Hindlimb muscle (tissue), 1 donor: ENCODE measurements around the gene AMN. TPM values are rescaled to one million over a fixed set of nuclear protein-coding genes. Genes with fewer than 3 reads are reported as not detected.
"Not testable (repeated sequence)": the region's sequence is repeated elsewhere in the genome, so short reads cannot be mapped to it uniquely, and the experiment has no call there.

Source experiments
- DNase-seq: peaks from one replicate; pipeline ENCODE4 v3.0.0-alpha.2; 2013
- polyA plus RNA-seq: library from polyadenylated mRNA; unstranded; fragments of 120-200 nt; gene quantifications from one replicate; pipeline ENCODE4 v1.2.1, GENCODE V29; 2013; ENCODE audit not compliant: insufficient read length

AMN gene
- 0.59 TPM for polyA plus RNA-seq

DNA sequence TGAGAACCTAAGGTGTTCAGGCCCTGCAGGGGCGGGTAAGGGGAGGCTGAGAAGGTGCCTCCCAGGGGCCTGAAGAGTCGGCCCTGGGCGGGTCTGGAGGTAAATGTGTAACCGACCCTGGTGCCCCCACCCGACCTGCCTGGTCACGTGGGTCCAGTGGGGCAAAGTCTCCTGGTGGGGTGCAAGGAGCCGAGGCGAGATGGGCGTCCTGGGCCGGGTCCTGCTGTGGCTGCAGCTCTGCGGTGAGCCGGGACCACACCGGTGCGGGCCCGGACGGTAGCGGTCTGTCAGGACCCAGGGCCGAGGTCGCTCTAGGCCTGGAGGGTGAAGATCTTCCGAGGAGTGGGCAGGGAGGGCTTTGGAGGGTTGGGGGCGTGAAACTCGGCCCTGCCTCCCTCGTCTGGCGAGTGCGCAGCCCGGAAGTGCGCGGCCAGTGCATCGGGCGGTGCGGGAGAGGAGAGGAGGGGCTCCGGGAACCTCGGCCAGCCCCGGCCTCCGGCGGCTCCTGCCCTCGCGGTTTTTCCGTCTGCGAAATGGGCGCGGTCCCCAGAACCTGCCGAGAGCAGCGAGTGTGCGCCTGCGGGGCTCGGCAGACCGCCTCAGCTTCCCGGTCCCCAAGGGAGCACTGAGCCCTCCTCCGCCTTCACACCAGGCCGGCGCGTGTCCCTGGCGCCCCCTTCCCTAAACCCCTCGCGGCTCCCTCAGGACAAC is at the start of gene AMN:
Gene AMN (plus strand): TSS at position 174 of the 711 bp plus-strand sequence. CDS start 26 bp downstream, at position 200.
- DNase-seq, result peak; percentile 34

DNA sequence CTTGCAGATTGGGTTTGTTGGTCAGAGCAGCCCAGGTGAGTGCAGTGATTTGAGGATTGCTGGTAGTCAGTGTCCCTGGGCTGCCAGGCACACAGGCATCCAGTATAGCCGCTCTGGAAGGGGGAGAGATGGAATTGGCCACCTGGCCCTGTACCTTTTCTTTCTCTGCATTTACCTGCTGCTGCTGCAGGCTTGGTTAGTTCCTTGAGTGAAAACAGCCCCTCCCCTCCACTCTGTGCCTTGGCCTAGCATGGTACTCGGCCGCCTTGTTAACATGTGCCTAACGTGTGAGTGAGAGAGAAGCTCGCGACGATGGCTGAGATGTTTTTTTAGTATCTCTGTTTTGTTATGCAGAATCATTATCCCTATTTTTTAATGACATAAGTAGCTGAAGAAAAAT is 49.3 kb upstream of the AMN start:
- no peak for DNase-seq

DNA sequence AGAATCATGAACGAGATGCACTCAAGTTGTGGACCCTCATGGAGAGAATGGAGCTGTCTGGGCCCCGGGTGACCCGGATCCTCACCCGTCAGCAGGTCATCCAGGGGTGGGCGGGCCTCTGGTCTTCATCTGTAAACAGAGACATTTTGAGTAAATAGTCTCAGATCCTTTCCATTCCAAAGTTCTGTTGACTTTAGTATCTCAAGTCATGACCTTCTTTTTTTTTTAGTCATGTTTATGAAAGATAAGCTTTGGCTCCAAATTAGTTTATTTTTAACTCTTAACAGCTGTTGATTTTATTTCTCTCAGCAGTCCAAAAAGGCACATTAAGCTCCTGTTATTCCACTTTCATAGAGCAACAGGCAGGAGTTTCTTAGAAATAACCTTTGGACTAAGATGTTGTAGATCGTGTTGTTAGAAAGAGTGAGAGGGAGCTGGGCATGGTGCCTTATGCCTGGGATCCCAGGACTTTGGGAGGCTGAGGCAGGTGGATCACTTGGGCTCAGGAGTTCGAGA is 48.9 kb upstream of the AMN start:
- DNase-seq, result no peak

DNA sequence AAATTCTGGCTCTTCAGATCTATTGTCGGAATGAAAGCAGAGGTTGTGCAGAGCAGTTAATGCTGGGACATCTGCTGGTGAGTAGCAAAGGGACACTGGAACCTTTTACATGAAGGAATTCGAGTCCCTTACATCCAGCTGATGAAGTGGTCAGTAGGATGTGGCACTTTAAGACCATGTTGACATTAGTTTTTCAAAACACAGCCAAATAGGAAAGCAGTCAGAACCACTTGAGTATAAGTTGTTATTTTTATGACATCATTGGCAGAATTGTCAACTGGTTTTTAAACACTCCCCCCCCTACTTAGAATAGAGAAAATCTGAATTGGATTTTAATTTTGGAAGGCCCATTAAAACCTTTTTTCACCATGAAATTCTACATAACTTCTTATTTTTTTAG is 46.8 kb upstream of the AMN start:
- DNase-seq, result no peak

DNA sequence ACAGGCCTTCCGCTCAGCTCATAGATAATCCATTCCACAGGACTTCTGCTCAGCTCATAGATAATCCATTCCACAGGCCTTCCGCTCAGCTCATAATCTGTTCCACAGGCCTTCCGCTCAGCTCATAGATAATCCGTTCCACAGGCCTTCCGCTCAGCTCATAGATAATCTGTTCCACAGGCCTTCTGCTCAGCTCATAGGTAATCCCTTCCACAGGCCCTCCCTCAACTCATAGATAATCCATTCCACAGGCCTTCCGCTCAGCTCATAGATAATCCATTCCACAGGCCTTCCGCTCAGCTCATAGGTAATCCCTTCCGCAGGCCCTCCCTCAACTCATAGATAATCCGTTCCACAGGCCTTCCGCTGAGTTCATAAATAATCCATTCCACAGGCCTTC is 45.0 kb upstream of the AMN start:
- not testable (repeated sequence) for DNase-seq

DNA sequence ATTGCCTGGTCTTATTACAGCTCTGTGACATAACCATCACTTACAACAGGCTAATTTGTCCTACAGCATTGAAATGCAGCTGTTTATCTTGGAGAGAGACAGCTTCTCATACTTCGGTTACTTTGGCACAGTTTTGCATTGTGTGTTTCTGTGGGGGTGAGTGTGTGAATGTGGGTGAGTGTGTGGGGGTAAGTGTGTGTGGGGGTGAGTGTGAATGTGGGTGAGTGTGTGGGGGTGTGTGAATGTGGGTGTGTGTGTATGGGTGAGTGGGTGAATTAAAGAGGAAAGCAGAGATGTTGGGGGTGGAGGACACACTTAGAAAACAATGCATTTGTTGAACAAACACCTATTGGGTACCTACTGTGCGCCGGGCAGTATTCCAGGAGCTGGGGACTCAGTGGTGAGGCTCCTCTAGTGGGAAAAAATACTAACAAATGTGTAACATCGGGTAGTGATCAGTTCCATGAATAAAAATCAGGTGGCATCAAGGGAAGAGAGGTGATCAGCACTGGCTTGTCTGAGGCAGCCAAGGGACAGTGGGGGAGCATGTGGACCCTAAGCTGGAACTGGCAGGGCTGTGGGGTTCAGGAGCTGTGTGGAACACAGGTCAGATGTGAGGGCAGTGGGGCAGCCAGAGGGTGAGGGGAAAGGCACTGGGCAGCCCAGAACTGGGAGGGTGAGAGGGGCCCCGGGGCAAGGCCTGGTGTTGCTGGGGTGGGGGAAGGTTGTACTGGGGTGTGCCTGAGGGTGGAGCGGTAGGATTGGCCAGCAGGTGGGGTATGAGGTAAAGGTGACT is 44.1 kb upstream of the AMN start:
- DNase-seq, result no peak

DNA sequence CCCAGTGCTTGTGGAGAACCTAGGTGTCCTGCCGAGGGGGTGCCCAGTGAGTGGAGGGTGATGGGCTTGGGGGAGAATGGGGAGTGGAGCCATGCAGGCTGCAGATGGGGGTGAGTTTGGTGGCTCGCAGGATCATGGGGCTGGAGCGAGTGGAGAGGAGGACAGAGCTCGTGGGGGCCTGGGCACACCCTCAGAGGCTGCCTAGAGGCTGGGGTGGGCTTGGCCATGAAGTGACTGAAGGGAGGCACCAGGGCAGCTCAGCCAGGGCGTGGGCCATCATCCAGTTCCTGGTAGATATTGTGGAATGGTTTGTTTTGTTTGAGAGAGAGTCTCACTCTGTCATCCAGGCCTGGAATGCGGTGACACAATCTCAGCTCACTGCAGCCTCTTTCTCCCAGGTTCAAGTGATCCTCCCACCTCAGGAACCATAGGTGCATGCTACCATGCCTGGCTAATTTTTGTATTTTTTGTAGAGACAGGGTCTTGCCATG is 43.4 kb upstream of the AMN start:
- DNase-seq, result no peak

DNA sequence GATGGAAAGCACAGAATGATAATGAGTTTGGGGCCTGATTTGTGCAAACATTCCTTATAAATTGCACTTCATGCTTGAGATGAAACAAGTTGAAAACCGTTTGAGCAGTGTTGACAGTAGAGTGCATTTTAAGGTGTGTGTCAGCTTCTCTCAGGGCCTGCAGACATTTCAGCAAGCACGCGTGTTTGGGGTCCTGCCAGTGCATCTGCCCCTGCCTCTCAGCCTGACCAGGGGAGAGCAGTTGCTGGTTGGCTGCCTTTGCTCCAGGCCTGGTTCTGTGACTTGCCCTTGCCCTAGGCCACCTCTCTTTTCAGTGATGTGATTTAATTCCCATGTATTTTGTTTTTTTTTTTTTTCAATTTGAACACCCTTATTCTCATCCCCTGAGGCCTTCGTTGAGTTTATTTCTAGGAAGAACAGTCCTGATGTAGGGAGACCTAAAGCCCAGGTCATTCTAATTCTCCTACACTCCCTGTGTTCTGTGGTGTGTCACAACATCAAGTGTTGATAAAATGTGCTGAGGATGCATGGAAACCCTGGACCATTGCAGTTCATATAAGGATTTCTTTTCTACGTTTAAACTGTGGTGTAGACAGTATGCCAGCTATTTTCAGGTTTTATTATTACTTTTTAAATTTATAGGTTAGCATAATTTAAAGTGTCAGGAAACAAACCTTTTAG is 40.1 kb upstream of the AMN start:
- peak; percentile 24 for DNase-seq

DNA sequence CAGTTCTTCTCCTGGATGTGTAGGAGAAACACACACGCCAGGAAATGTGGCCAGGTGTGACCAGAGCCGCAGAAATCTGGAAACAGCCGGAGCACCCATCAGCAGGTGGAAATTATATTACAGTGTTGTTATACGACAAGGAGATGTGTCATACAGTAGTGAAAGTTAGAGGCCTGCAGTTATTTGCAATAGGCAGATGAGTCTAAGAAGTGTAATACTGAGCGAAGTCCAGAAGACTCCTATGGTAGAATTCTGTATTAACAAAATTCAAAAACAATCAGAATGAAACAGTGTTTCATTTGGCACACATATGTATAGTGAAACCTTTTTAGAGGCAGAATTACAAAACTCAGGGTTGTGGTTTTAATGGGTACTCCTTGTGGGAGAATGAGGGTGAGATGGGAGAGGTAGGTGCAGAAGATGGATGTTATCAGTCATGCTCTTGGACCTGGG is 39.3 kb upstream of the AMN start:
- no peak for DNase-seq

DNA sequence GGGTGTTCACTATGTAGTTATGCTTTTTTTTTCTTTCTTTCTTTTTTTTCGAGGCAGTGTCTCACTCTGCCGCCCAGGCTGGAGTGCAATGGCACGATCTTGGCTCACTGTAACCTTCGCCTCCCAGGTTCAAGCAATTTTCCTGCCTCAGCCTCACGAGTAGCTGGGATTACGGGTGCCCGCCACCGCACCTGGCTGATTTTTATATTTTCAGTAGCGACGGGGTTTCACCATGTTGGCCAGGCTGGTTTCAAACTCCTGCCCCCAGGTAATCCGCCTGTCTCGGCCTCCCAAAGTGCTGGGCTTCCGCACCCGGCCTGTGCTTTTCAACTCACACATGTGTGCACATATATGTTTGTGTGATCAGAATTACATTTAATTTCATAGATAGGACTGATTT is 38.9 kb upstream of the AMN start:
- DNase-seq, result no peak

DNA sequence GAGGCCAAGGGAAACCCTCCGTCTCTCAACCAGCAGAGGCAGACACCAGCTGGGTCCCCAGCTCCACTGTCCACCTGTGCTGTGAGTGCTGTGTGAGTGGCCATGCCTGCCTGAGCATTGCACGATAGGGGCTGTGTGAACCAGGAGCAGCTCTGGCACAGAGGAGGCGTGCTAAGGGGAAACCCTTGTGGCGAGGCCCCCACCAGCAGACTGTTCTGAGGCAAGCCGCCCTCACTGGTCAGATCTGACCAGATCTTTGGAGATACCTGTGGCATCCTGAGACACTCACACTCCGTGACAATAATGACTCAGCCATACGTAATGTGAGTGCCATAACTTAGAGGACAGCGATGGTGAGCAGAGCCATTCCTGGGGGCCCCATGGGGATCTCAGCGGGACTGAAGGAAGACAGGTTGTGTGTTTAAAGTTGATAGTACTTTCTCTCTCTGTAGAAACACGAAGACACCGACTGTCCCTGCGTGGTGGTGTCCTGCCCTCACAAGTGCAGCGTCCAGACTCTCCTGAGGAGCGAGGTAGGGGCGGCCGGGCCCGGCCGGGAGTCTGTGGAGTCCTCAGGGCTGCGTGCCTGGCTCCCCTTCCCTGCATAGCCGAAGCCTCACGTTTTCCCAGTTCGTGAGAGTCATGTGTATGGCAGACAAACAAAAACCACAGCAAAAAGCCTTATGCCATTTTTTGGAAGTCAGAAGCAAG is 36.6 kb upstream of the AMN start:
- DNase-seq, result no peak

DNA sequence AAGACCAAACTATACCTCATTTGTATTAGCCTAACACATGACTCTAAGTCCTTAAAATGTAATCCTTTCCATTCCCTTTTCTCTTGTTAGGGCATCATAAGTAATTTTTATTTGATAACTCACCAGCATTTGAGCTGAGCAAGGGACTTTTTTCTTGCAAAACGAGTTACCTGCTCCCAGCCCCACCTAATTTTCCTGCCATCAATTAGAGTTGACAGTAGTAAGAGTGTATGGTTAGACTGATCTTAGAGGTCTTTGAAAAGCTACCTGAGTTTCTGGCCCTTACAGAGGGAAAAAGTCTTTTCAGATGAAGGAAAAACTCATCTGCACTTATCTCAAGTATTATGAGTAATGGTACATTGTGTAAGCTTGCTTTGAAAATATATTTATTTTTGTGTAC is 33.7 kb upstream of the AMN start:
- no peak for DNase-seq

DNA sequence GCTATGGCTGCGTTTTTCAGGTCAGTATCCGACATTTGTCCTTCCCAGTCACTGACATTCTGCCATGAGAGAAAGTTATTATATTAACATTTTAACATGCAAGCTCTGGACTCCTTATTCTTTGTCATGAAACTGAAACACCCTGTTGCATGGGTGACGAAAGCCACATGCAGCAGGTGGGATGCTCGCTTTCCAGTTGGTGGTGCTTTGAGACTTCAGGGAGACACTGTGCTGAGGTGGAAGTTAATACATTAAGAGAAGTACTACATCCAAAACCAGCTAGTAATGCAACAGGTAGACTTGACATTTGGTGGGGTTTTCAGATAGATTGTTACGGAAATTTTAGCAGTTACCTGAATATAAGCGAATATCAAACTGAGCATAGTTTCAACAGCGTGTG is 32.8 kb upstream of the AMN start:
- DNase-seq, result no peak

DNA sequence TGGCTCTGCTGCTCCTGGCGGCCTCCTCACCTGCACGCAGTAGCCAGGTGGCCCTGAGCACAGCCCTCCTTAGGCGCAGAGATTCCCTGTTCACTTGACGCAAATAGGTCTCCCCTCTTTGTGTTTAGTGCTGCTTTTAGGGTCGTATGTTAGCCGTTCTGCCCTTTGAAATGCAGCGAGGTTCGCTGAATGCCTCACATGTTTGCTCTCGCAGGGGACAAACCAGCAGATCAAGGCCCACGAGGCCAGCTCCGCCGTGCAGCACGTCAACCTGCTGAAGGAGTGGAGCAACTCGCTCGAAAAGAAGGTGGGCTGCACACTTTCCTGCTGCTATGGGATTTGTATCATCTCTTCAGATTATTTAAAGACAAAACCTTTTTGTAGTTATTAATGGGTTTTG is 31.4 kb upstream of the AMN start:
- no peak for DNase-seq

DNA sequence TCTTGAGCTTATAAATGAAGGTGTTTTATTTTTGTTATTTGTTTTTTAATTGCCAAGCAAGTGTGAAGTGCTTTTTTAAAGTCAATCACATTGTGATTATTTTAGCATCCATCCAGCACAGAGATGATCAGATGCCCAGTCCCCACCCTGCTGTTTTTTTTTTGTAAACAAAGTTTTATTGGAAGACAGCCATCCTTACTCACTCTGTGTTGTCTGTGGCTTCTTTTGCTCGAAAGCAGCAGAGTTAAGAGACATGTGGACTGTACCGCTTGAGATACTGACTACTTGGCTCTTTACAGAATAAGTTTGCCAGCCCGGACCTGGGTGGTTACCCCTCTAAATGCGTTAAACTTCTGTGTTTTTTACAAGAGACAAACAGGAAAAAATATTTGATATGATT is 30.9 kb upstream of the AMN start:
- no peak for DNase-seq

DNA sequence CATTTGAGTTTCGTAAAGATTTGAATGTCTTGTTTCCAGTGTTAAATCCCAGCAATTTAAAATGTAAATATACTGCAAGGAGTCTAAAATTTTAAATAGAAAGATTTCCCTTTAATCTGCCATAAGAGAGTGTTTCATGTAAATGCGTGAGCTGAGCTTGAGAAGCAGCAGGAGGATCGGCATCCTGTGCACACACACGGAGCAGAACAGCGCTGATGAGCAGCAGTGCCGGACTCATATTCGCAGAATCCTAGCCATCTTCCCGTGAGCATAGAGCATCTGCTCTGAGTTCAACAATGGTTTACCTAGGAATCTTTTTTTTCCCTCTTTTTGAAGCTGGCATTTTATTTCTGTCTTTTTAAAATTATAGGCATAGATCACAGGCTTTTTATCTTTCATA is 29.8 kb upstream of the AMN start:
- no peak for DNase-seq

DNA sequence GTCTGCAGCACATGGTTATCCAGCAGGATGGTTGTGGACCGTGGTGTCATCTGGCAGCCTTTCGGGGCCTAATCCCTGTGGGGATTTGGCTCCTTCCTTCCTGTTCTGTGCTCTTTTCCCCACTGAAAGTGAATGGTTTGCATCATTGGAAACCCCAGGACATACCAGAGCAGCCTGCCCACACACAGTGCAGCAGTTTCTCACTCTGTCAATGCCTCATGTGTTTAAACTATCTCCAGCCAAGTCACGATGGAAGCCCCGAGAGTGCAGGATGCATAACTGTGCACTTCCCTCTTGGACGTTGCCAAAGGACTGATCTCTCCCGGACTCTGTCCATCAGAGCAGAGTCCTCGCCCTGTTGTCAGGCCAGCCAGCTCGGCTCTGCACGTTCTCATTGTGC is 29.0 kb upstream of the AMN start:
- peak; percentile 75 for DNase-seq

DNA sequence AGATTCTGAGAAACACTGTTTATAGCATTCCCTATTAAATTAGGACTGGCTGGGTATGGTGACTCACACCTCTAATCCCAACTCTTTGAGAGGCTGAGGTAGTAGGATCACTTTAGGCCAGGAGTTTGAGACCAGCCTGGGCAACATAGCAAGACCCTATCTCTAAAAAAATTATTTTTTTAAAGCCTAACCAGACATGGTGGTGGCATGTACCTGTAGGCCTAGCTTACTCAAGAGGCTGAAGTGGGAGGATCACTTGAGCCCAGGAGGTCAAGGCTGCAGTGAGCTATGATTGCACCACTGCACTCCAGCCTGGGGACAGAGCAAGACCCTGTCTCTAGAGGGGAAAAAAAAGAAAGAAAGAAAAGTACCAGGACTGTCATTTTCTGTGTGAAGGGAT is 25.7 kb upstream of the AMN start:
- DNase-seq, result not testable (repeated sequence)

DNA sequence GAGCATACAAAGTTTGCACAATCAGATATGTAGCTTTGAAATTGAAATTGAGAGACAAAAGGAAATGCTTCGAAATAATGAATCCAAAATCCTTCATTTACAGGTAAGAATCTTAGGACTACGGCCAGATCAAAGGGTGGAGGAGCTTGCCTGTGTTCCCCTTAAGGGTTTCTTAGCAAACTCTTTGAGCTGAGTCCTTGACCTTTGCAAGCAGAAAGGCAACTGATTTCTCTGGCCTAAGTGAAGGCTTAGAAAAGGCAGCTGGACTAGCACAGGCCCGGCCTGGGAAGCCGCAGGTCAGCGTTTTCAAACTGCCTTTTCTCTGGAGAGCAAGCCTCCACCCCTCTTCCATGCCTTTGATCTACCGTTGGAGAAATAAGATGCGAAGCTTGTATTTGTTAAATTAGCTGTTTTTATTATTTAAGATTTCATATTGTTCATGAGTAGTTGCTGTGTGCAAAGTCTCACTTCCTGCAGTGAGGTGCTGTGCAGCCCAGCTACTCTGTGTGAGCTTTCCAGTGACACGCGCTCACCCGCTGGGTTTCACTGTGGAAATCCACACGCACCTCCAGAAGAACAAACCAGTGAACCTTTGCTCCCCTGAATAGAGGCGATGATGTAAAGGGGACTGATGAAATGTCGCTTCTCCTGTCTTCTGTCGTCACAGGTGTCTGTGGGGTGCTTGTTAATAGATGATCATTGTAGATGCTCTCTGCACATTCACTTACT is 25.0 kb upstream of the AMN start:
- DNase-seq, result no peak

DNA sequence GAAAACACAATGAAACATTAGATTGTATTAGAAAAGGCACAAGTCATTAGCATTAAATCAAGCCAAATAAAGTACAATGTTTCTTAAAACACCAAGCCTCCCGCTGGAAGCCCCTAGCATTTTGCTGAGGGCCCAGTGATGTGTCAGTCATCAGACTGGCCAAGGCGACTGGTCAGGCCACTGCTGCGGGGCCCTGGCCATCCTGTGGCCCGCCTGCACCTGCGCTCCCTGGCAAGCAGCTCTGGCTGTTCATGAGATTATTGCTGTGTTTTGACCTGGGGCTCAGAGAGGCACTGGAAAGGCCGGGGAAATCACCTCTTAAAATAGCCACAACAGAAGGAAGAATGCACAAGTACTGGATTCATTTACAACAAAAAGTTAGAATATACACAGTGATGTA is 24.2 kb upstream of the AMN start:
- DNase-seq, result no peak

DNA sequence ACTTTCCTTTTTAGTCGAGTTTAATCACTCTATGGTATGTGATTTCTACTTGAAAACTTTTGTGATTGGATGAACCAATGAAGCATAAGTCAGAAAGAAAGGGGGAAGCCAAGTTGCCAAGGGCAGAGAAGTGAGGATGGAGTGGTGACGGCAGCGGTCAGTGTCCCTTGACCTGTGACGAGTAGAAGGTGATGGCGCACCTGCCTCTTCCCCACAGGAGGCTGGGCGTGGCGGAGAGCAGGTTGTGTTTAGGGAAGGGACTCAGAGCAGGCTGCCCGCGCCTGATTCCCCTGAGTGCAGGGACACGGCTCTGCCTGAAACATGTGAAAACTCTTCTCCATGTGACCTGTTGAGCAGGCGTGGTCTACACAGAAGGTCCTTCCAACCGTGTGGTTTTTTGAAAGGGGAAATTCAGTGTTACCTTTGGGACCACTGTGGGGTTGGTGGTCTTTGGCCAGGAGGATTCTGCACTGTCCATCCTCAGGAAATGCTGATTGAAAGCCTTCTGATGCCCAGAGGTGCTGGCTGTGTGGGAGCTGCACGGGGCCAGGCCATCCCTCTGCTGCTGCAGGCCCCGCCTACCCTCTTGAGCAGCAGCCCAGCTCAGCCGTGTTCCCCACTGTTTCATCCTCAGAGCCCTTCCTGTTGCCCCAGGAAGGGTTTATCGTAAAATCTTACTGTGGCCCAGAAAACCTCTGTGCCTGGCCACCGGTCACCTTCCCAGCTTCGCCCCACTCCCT is 23.5 kb upstream of the AMN start:
- DNase-seq, result no peak
